ENCODE measurements around the gene RHCG.

The RHCG gene

GRCh38 chr15:89494031-89494430, 2.4 kb downstream of the RHCG start:
- Mint-ChIP-seq H3K9me3 (no peaks in the 10 kb centered on the region), H3K4me3 (no peak overlapping the region), H3K36me3 (no peaks in the 10 kb centered on the region), H3K27ac (no peak overlapping the region), H3K4me1 (peaks cover 6% of the 10 kb centered on the region)
- DNase-seq (ENCODE audit: low spot score in 2 of 2) (no peak), ATAC-seq (no peak)

- ATAC-seq (no peak), DNase-seq (ENCODE audit: low spot score in 2 of 2) (no peak)
- Mint-ChIP-seq H3K4me1 (peaks cover 6% of the 10 kb centered on the region), H3K4me3 (no peak overlapping the region), H3K27ac (no peak overlapping the region), H3K9me3 (no peaks in the 10 kb centered on the region), H3K36me3 (no peaks in the 10 kb centered on the region)
These were observed 3.3 kb downstream of the RHCG start for GRCh38 chr15:89492934-89493631.

- ATAC-seq (no peak), DNase-seq (ENCODE audit: low spot score in 2 of 2) (no peak)
- H3K9me3 Mint-ChIP-seq: no peaks in the 10 kb centered on the region
- H3K36me3 Mint-ChIP-seq: no peaks in the 10 kb centered on the region
- H3K4me3 Mint-ChIP-seq: no peak overlapping the region
- peaks cover 6% of the 10 kb centered on the region for H3K4me1 Mint-ChIP-seq
- H3K27ac Mint-ChIP-seq: no peak overlapping the region
These were observed 4.2 kb downstream of the RHCG start for GRCh38 chr15:89492111-89492641.

- H3K9me3 Mint-ChIP-seq: no peaks in the 10 kb centered on the region
- no peak for DNase-seq (ENCODE audit: low spot score in 2 of 2)
- peaks cover 7% of the 10 kb centered on the region for H3K36me3 Mint-ChIP-seq
- H3K27ac Mint-ChIP-seq: no peak overlapping the region
- no peak overlapping the region for H3K4me3 Mint-ChIP-seq
- ATAC-seq: no peak
- H3K4me1 Mint-ChIP-seq: peaks cover 11% of the 10 kb centered on the region
These were observed 5.5 kb downstream of the RHCG start for GRCh38 chr15:89490814-89491315.

GRCh38 chr15:89490081-89490813, 6.1 kb downstream of the RHCG start:
- H3K36me3 Mint-ChIP-seq: peaks cover 7% of the 10 kb centered on the region
- ATAC-seq: no peak
- DNase-seq (ENCODE audit: low spot score in 2 of 2): no peak
- no peaks in the 10 kb centered on the region for H3K9me3 Mint-ChIP-seq
- no peak overlapping the region for H3K27ac Mint-ChIP-seq
- no peak overlapping the region for H3K4me3 Mint-ChIP-seq
- peaks cover 9% of the 10 kb centered on the region for H3K4me1 Mint-ChIP-seq

GRCh38 chr15:89489376-89489775, 7.0 kb downstream of the RHCG start:
- H3K27ac Mint-ChIP-seq: no peak overlapping the region
- H3K36me3 Mint-ChIP-seq: peaks cover 7% of the 10 kb centered on the region
- ATAC-seq (no peak), DNase-seq (ENCODE audit: low spot score in 2 of 2) (no peak)
- H3K9me3 Mint-ChIP-seq: no peaks in the 10 kb centered on the region
- no peak overlapping the region for H3K4me3 Mint-ChIP-seq
- H3K4me1 Mint-ChIP-seq: peaks cover 9% of the 10 kb centered on the region

- DNase-seq (ENCODE audit: low spot score in 2 of 2) (no peak), ATAC-seq (no peak)
- H3K36me3 Mint-ChIP-seq: peaks cover 7% of the 10 kb centered on the region
- peaks cover 9% of the 10 kb centered on the region for H3K4me1 Mint-ChIP-seq
- no peak overlapping the region for H3K27ac Mint-ChIP-seq
- no peak overlapping the region for H3K4me3 Mint-ChIP-seq
- no peaks in the 10 kb centered on the region for H3K9me3 Mint-ChIP-seq
These were observed 8.6 kb downstream of the RHCG start for GRCh38 chr15:89487791-89488190.

GRCh38 chr15:89486726-89487050, 9.7 kb downstream of the RHCG start:
- H3K4me1 Mint-ChIP-seq: peaks cover 9% of the 10 kb centered on the region
- H3K9me3 Mint-ChIP-seq: no peaks in the 10 kb centered on the region
- ATAC-seq (peak; percentile 68), DNase-seq (ENCODE audit: low spot score in 2 of 2) (no peak)
- peak overlapping the region; percentile 23 for H3K4me3 Mint-ChIP-seq
- peaks cover 7% of the 10 kb centered on the region for H3K36me3 Mint-ChIP-seq
- H3K27ac Mint-ChIP-seq: no peak overlapping the region

- H3K27ac Mint-ChIP-seq: no peak overlapping the region
- ATAC-seq: no peak
- H3K4me1 Mint-ChIP-seq: peaks cover 9% of the 10 kb centered on the region
- H3K9me3 Mint-ChIP-seq: no peaks in the 10 kb centered on the region
- peaks cover 7% of the 10 kb centered on the region for H3K36me3 Mint-ChIP-seq
- no peak overlapping the region for H3K4me3 Mint-ChIP-seq
- no peak for DNase-seq (ENCODE audit: low spot score in 2 of 2)
These were observed 13.3 kb downstream of the RHCG start for GRCh38 chr15:89483079-89483478.

- Mint-ChIP-seq H3K4me3 (no peak overlapping the region), H3K27ac (no peak overlapping the region), H3K36me3 (peaks cover 7% of the 10 kb centered on the region), H3K9me3 (no peaks in the 10 kb centered on the region), H3K4me1 (peaks cover 9% of the 10 kb centered on the region)
- ATAC-seq (no peak), DNase-seq (ENCODE audit: low spot score in 2 of 2) (no peak)
These were observed 14.2 kb downstream of the RHCG start for GRCh38 chr15:89482139-89482538.

- Mint-ChIP-seq H3K9me3 (no peaks in the 10 kb centered on the region), H3K4me3 (no peak overlapping the region), H3K36me3 (no peaks in the 10 kb centered on the region), H3K4me1 (no peaks in the 10 kb centered on the region), H3K27ac (no peak overlapping the region)
- ATAC-seq (no peak), DNase-seq (ENCODE audit: low spot score in 2 of 2) (no peak)
These were observed 15.9 kb downstream of the RHCG start for GRCh38 chr15:89480505-89480904.

- no peak for ATAC-seq
- H3K9me3 Mint-ChIP-seq: peaks cover 3% of the 10 kb centered on the region
- no peaks in the 10 kb centered on the region for H3K4me1 Mint-ChIP-seq
- H3K36me3 Mint-ChIP-seq: no peaks in the 10 kb centered on the region
- no peak overlapping the region for H3K27ac Mint-ChIP-seq
- no peak overlapping the region for H3K4me3 Mint-ChIP-seq
- DNase-seq (ENCODE audit: low spot score in 2 of 2): no peak
These were observed 17.2 kb downstream of the RHCG start for GRCh38 chr15:89479173-89479572.

- H3K4me3 Mint-ChIP-seq: no peak overlapping the region
- ATAC-seq (no peak), DNase-seq (ENCODE audit: low spot score in 2 of 2) (no peak)
- no peaks in the 10 kb centered on the region for H3K4me1 Mint-ChIP-seq
- no peak overlapping the region for H3K27ac Mint-ChIP-seq
- peaks cover 3% of the 10 kb centered on the region for H3K9me3 Mint-ChIP-seq
- H3K36me3 Mint-ChIP-seq: no peaks in the 10 kb centered on the region
These were observed 18.8 kb downstream of the RHCG start for GRCh38 chr15:89477411-89478242.

GRCh38 chr15:89475661-89476060, 20.7 kb downstream of the RHCG start:
- H3K9me3 Mint-ChIP-seq: peaks cover 3% of the 10 kb centered on the region
- DNase-seq (ENCODE audit: low spot score in 2 of 2) (no peak), ATAC-seq (no peak)
- H3K27ac Mint-ChIP-seq: no peak overlapping the region
- H3K4me1 Mint-ChIP-seq: peaks cover 2% of the 10 kb centered on the region
- no peak overlapping the region for H3K4me3 Mint-ChIP-seq
- no peaks in the 10 kb centered on the region for H3K36me3 Mint-ChIP-seq

- DNase-seq (ENCODE audit: low spot score in 2 of 2) (peak; percentile 27 to 74), ATAC-seq (peak; percentile 73)
- Mint-ChIP-seq H3K36me3 (no peaks in the 10 kb centered on the region), H3K27ac (no peak overlapping the region), H3K4me3 (no peak overlapping the region), H3K4me1 (peaks cover 5% of the 10 kb centered on the region), H3K9me3 (peaks cover 3% of the 10 kb centered on the region)
These were observed 23.6 kb downstream of the RHCG start for GRCh38 chr15:89472785-89473256.

All from stimulated activated effector memory CD8-positive, alpha-beta T cell treated with anti-CD3 and anti-CD28 coated beads, Interleukin-12 subunit alpha, Interleukin-12 subunit beta, amount 100 ng/mL, for 72 hours (primary cell).